ENCODE results near the gene ABL1.

ABL1 gene

DNA sequence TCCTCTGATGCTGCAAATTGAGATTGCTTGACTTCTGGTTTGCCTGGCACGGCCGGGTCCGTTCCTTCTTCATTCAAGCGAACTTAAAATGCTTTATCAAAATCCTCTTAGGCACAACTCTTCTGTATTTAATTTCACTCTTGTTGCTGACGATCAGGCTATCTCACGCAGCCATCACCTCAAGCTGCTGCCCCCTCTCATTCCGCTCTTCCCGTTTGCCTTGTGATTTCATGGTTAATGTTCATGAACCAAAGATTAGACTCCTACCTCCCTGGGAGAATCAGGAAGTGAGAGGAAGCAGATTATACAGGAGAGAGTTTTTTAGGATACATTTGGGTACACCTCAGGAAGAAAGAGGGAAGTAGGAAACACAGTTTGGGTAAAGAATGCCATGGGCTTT, 38.9 kb downstream of the ABL1 start:
- no peak for DNase-seq

DNA sequence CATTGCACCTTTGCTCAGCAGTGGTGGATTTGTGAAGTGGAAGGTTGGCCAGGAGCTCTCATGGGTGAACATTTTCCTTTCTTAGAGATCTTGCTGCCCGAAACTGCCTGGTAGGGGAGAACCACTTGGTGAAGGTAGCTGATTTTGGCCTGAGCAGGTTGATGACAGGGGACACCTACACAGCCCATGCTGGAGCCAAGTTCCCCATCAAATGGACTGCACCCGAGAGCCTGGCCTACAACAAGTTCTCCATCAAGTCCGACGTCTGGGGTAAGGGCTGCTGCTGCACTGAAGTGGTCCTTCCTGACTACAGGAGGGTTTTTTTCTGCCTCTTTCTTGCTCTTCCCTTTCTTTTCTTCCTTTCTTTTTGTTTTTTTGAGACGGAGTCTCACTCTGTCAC, 39.7 kb downstream of the ABL1 start:
- no peak for DNase-seq

DNA sequence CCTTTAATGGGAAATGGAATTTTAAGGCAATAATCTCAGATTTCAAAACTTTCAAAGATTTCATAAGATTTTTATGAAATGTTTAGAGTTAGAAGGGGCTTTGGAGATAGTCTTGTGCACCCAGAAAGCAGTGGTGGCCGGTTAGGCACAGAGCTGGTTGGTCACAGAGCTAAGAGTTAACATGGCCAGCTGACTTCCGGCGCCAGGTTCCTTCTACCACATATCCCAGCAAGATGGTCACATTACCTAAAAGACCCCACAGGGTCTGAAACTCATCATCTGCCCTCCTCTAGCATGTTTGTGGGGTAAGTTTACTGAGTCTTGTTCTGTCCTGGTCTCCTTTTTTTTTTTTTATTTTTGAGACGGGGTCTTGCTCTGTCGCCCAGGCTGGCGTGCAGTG, 42.2 kb downstream of the ABL1 start:
- DNase-seq, result no peak

DNA sequence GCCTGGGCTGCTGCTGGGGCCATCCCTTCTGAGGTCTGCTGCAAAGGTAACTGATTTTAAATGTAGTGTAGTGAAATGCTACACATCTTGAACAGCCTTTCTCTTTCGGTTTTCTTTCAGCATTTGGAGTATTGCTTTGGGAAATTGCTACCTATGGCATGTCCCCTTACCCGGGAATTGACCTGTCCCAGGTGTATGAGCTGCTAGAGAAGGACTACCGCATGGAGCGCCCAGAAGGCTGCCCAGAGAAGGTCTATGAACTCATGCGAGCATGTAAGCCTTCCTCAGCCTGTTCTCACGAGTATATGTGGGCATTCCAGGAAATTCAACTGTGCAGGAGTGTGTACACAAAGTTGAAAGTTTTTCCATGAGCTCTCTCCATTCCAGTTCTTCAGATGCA, 43.2 kb downstream of the ABL1 start:
- no peak for DNase-seq

DNA sequence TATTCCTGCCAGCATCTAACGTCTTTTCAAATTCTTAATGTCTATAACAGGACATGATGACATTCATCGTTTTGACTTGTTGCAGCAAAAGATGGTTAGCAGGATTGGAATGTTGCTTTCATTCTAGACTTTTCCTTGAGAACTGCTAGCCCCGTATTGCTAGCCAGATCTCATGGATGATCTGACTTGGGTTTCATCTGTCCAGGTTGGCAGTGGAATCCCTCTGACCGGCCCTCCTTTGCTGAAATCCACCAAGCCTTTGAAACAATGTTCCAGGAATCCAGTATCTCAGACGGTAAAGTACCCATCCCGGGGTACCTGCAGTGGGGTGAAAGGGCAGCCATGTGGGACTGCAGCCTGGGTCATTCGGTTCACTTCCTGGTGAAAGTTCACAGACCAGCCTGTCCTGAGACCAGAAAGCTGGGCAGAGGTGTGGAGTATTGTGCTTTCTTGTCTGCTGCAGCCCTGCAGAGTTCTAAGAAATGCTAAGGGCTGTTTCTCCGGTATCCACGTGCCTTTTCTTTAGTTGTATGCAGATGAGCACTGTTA, 44.9 kb downstream of the ABL1 start:
- DNase-seq, result no peak

DNA sequence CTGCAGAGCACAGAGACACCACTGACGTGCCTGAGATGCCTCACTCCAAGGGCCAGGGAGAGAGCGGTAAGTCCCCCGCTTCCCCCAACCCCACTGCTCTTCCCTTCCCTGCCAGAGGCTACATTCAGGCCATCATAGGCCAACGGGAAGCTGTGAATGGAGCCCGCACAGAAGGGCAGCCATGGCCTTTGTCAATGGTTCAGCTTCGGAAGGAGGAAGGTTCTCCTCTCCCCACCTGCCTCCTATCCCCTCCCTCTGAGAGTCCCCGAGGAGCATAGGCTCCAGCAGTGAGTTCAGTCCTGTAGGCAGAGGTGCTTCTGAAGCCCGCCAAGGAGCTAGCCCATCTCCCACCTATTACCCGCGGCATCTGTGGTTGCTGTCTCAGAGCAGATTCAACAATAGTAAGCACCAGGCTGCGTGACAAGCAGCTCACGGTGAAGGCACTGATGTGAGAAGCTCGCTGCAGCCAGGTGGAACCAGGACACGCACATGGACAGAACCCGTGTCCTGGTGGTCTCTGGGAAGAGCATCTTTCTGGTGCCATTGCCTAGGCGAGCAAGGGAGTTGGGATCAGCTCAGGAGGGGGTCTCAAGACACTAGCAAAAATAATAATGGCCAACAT, 45.7 kb downstream of the ABL1 start:
- no peak for DNase-seq

DNA sequence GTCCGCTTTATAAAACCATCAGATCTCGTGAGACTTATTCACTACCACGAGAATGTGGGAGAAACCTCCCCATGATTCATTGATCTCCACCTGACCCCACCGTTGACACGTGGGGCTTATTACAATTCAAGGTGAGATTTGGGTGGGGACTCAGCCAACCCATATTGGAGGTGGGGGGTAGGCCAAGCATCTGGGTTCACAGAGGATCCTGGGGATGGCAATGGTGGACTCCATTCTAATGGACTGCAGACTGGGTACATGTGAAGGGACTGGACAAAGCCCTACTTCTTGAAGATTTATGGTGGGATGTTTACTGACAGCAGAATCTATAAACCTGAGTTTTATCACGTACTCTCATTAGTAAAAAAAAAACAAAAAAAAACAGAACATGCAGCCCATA, 46.5 kb downstream of the ABL1 start:
- DNase-seq, result no peak

DNA sequence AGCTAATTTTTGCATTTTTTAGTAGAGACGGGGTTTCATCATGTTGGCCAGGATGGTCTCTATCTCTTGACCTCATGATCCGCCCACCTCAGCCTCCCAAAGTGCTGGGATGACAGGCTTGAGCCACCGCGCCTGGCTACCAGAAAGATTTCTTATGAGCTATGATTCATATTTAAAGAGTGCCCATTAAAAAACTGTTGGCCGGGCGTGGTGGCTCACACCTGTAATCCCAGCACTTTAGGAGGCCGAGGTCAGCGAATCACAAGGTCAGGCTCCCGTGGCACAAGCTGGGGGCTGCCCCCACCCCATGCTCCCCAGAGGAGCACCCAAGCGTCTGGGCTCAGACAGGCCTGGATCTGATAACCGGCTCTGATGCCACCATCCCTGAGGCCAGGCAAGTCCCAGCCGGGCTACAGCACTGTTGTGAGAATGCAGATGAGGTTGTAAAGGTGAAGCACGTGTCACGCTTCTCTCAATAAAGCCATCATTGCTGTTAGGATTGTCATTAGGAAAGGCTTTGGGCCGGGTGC, 47.7 kb downstream of the ABL1 start:
- DNase-seq, result no peak

DNA sequence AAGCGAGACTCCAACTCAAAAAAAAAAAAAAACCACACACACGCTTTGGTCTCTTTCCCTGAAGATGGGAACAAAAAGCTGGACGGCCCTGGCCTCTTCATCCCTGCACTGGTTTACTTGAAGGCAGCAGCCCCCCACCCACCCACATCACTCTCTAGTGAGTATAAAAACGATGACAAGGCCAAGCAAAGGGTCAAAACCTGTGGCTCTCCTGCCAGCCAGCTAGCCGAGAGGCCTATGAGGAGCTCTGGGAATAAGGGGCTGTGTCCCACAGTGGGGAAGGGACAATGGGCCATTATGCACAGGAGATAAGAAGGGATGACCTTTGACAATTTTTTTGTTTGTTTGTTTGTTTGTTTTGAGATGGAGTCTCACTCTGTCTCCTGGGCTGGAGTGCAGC, 48.4 kb downstream of the ABL1 start:
- DNase-seq, result no peak

DNA sequence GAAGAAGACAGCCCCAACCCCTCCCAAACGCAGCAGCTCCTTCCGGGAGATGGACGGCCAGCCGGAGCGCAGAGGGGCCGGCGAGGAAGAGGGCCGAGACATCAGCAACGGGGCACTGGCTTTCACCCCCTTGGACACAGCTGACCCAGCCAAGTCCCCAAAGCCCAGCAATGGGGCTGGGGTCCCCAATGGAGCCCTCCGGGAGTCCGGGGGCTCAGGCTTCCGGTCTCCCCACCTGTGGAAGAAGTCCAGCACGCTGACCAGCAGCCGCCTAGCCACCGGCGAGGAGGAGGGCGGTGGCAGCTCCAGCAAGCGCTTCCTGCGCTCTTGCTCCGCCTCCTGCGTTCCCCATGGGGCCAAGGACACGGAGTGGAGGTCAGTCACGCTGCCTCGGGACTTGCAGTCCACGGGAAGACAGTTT, 49.1 kb downstream of the ABL1 start:
- no peak for DNase-seq

DNA sequence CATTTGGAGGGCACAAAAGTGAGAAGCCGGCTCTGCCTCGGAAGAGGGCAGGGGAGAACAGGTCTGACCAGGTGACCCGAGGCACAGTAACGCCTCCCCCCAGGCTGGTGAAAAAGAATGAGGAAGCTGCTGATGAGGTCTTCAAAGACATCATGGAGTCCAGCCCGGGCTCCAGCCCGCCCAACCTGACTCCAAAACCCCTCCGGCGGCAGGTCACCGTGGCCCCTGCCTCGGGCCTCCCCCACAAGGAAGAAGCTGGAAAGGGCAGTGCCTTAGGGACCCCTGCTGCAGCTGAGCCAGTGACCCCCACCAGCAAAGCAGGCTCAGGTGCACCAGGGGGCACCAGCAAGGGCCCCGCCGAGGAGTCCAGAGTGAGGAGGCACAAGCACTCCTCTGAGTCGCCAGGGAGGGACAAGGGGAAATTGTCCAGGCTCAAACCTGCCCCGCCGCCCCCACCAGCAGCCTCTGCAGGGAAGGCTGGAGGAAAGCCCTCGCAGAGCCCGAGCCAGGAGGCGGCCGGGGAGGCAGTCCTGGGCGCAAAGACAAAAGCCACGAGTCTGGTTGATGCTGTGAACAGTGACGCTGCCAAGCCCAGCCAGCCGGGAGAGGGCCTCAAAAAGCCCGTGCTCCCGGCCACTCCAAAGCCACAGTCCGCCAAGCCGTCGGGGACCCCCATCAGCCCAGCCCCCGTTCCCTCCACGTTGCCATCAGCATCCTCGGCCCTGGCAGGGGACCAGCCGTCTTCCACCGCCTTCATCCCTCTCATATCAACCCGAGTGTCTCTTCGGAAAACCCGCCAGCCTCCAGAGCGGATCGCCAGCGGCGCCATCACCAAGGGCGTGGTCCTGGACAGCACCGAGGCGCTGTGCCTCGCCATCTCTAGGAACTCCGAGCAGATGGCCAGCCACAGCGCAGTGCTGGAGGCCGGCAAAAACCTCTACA, 49.8 kb downstream of the ABL1 start:
- DNase-seq, result no peak

DNA sequence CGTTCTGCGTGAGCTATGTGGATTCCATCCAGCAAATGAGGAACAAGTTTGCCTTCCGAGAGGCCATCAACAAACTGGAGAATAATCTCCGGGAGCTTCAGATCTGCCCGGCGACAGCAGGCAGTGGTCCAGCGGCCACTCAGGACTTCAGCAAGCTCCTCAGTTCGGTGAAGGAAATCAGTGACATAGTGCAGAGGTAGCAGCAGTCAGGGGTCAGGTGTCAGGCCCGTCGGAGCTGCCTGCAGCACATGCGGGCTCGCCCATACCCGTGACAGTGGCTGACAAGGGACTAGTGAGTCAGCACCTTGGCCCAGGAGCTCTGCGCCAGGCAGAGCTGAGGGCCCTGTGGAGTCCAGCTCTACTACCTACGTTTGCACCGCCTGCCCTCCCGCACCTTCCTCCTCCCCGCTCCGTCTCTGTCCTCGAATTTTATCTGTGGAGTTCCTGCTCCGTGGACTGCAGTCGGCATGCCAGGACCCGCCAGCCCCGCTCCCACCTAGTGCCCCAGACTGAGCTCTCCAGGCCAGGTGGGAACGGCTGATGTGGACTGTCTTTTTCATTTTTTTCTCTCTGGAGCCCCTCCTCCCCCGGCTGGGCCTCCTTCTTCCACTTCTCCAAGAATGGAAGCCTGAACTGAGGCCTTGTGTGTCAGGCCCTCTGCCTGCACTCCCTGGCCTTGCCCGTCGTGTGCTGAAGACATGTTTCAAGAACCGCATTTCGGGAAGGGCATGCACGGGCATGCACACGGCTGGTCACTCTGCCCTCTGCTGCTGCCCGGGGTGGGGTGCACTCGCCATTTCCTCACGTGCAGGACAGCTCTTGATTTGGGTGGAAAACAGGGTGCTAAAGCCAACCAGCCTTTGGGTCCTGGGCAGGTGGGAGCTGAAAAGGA, 50.7 kb downstream of the ABL1 start:
- no peak for DNase-seq

DNA sequence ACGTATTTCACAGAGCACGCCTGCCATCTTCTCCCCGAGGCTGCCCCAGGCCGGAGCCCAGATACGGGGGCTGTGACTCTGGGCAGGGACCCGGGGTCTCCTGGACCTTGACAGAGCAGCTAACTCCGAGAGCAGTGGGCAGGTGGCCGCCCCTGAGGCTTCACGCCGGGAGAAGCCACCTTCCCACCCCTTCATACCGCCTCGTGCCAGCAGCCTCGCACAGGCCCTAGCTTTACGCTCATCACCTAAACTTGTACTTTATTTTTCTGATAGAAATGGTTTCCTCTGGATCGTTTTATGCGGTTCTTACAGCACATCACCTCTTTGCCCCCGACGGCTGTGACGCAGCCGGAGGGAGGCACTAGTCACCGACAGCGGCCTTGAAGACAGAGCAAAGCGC, 51.9 kb downstream of the ABL1 start:
- no peak for DNase-seq

DNA sequence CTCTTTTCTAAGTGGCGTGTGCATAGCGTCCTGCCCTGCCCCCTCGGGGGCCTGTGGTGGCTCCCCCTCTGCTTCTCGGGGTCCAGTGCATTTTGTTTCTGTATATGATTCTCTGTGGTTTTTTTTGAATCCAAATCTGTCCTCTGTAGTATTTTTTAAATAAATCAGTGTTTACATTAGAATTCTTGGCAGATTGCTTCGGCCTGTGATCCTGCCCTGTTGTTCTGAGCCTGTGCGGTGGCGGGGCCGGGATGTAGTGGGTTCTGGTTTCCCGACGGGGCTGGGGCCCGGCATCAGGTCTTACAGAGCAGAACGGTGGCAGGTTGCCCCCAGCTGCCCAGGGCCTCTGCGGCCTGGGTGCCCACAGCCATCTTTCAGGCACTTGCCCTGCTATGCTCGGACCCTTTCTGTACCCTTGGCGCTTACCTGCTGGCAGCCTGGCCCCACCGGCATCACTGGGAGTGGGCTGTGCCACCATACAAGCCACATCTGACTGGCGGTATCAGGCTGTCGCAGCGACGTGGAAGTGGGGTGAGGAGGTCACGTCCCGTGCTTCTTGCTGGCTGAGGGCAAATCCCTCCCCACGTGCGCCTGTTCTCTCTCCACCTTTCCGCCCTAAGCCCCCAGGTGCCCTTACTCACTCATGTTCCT, 52.6 kb downstream of the ABL1 start:
- DNase-seq, result no peak

DNA sequence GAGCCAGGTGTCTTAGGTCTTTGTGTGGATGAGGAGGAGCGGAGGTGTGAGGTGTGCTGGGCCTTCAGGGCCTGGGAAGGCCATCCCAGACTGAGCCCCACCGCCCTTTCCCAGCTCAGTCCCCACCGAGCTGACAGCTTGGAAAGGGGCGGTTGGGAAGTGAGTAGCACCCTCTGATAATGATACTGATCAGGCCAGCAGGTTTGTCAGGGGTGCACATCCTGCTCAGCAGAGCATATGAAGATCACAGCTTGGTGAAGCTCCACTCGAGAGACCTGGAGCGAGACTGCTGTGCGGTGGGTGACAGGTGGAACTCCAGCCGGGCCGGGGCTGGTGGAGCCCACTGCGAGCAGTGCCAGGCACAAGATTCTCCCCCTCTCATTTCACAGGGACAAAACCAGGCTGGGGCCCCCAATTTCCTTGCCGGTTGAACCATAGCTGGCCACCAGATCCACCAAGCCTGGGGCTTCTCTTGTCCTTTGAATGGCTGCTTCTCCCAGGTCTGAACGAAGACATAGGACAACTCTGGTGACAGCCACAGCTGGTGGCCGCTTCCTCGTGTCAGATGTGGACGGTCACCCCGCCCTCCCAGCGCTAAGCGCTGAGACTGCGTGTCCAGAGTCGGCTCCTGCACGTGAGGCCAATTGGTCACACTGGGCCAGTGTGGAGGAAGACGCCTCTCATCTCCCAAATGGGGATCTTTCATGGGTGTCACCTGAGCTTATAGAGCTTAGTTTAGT, 53.3 kb downstream of the ABL1 start:
- DNase-seq, result no peak

DNA sequence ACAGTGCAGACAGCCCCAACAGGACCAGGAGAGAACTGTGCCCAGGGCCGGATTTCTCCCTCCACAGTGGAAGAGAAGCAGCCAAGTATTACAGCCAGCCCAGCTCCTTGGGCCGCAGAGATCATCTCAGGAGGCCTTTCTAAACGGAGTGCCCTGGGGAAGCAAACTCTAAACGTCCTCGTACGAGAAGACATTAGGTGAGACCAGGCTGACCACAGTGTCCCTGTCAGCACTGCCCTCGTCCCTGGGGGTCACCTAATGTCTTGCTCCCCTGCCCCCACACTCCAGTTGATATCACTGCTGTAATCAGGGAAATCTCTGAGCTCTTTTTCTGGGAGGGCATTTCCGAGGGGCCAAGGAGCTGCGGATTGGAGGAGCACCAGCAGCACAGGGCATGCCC, 55.1 kb downstream of the ABL1 start:
- no peak for DNase-seq

DNA sequence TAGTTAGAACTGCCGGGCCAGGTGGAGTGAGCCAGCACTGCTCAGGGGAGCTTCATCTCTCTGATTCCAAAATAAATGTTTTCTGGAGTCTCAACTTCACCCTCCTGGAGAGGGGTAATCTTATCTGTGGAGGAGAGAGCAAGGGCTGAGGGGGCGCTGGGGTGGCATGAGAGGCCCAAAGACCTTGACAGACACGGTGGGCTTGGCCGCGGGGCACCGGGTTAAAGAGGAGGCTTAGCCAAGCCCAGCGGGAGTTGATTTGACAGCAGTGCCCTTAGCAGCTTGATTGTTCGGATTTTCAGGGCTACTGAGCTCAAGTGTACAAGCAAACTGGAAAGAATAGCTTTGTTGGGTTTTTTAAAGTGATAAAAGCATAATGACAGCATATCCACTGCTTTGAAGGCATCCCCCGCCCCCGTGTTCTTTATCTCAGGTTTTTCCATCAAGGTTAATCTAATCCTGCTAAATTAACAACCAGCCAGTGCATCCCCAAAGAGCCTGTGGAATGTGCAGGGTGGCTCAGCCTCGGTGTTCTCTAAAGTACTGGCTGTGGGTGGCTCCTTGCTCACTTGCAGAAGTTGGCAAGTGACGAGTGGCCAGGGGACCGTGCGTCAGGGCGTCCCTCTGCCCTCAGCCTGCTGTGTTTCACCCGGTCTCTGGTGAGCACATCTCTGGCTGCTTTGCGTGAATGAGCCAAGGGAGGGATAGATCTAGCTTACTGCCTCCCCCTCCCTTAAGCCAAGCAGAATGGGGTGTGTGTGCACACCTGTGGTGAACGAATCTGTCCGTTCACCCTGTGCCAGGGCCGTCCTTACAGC, 56.0 kb downstream of the ABL1 start:
- DNase-seq, result no peak

DNA sequence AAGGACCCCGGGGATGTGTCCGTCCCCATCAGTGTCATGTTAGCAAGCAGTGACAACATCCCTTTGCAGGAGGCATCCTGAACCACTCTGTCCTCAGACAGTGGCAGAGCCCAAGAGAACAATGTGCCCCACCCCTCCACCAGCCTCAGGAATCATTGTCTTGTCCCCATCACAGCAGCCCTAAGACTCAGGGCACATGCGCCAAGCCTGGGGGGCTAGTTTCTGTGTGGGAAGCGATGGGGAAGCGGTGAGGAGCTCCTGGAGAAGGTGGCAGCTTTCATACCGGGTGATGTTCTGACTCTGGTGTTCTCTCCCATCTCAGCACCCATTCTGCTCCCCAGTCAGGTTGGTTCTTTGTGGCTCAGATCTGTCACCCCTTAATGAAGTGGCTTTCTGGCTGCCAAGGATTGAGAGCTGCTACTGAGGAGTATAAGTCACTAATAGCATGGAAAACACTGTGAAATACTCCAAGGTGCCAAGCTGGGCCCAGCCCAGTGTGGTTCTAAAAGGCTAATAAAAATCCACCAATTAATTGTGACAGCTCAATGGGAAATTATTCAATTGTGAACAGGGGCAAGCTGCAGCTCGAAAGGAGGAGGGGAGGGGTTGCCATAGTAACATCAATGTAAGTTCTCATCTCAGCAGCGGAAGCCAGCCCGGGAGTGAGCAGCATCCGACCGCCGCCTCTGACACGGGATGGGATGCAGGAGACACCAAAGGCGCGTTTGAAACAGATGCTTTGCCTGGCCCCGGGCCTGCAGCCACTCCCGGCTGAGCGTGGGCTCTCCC, 56.8 kb downstream of the ABL1 start:
- DNase-seq, result no peak

DNA sequence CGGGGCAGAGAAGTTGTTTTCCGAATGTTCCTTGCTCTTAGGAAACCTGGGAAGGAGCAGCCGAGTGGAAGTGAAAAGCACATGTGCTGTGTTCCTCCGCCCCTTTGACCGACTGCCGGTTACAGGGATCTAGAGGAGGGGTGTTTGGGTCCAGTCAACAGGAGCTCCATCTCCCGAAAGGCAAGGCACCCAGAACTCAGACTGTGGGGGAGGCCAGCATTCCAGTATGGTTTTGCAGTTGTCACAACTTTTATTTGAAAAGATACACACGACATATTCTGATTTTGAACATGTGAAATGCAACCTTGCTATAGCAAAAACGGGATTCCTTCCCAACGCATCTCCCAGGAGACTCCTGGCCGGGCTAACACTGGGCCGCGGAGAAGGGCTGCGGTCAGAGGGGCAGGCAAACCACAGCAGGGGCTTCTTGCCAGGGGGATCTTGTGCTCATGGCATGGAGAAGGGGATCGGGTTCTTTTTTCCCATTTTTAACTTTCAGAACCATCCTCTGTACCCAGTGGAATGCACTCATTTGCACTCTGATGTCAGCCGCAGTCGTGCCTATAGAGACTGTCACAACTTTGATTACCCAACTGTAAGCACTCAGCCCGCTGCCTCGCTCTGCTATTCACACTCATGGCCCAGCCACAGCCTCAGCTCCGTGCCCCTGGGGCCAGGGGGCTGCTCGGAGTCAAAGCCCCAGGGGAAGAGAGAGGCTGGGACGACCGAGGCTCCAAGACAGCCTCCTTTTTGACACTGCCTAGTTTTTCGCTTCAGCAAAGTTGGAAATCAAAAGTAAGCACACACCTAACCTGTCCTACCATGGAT, 57.6 kb downstream of the ABL1 start:
- DNase-seq, result no peak
